OCI-LY3 (cell line): ENCODE measurements around the gene MAPKAPK3.

Experiments
- H2AFZ ChIP-seq: fragments of 200-600, 300-600 bp; shearing (Covaris generic); 2 replicates; pipeline ENCODE4 v1.6.0; 2014; ENCODE audit warnings: antibody characterized with exemption, low read depth, low read length
- H3K27ac ChIP-seq: fragments of 200-600, 300-600 bp; sonication (generic); 2 replicates; pipeline ENCODE4 v1.5.1; 2014; ENCODE audit warnings: mild to moderate bottlenecking, low read length, moderate library complexity, mixed read lengths
- H3K27me3 ChIP-seq: fragments of 200-600, 300-600 bp; sonication (generic); 2 replicates; pipeline ENCODE4 v1.6.1; 2014; ENCODE audit warnings: low read depth, low read length, mixed read lengths
- H3K36me3 ChIP-seq: fragments of 200-600, 300-600 bp; sonication (generic); replicated peaks from 2 replicates; pipeline ENCODE3; 2014; ENCODE audit warnings: low read depth, low read length, mixed read lengths
- H3K4me1 ChIP-seq: fragments of 300-600, 200-600 bp; sonication (generic); 2 replicates; pipeline ENCODE4 v1.6.1; 2014; ENCODE audit warnings: low read length, mixed read lengths
- H3K4me2 ChIP-seq: fragments of 200-600, 300-600 bp; sonication (generic); 2 replicates; pipeline ENCODE4 v1.6.1; 2014; ENCODE audit warnings: low read length, mixed read lengths
- H3K4me3 ChIP-seq: fragments of 300-600, 200-600 bp; sonication (generic); 2 replicates; pipeline ENCODE4 v1.5.1; 2014; ENCODE audit warnings: antibody characterized with exemption, mild to moderate bottlenecking, low read length, moderate library complexity
- H3K79me2 ChIP-seq: fragments of 300-600, 200-600 bp; shearing (Covaris generic); 2 replicates; pipeline ENCODE4 v1.6.1; 2014; ENCODE audit warnings: mild to moderate bottlenecking, low read length, mixed read lengths
- H3K9ac ChIP-seq: fragments of 300-600, 200-600 bp; shearing (Covaris generic); 2 replicates; pipeline ENCODE4 v1.6.0; 2014; ENCODE audit warnings: mild to moderate bottlenecking, low read length, moderate library complexity
- H3K9me3 ChIP-seq: fragments of 200-600, 300-600 bp; shearing (Covaris generic); 2 replicates; pipeline ENCODE4 v1.6.1; 2014; ENCODE audit warnings: low read length, mixed read lengths; ENCODE audit not compliant: insufficient read depth
- H4K20me1 ChIP-seq: fragments of 200-600, 300-600 bp; sonication (generic); 2 replicates; pipeline ENCODE4 v1.6.1; 2016; ENCODE audit warnings: low read length, mixed read lengths; ENCODE audit not compliant: insufficient read depth
- EZH2phosphoT487 ChIP-seq: fragments of 200-600 bp; shearing (Covaris generic); IDR thresholded peaks from 2 replicates; pipeline ENCODE4 v1.6.1; 2018; ENCODE audit warnings: antibody characterized with exemption, mixed run types, low read depth
- TF ChIP-seq, protein P1 (sequence below): fragments of 200-600, 300-600 bp; sonication (generic); IDR thresholded peaks from 2 replicates; pipeline ENCODE4 v1.5.1; 2014; ENCODE audit warnings: antibody characterized with exemption, low read length, low read depth

Gene MAPKAPK3

GRCh38 chr3:50606596-50606995, 10.4 kb upstream of the MAPKAPK3 start:
- TF ChIP-seq, protein P1, sequence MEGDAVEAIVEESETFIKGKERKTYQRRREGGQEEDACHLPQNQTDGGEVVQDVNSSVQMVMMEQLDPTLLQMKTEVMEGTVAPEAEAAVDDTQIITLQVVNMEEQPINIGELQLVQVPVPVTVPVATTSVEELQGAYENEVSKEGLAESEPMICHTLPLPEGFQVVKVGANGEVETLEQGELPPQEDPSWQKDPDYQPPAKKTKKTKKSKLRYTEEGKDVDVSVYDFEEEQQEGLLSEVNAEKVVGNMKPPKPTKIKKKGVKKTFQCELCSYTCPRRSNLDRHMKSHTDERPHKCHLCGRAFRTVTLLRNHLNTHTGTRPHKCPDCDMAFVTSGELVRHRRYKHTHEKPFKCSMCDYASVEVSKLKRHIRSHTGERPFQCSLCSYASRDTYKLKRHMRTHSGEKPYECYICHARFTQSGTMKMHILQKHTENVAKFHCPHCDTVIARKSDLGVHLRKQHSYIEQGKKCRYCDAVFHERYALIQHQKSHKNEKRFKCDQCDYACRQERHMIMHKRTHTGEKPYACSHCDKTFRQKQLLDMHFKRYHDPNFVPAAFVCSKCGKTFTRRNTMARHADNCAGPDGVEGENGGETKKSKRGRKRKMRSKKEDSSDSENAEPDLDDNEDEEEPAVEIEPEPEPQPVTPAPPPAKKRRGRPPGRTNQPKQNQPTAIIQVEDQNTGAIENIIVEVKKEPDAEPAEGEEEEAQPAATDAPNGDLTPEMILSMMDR: no peak
- no peak for TF ChIP-seq EZH2phosphoT487
- Histone ChIP-seq H2AFZ (no peak overlapping the region), H3K4me2 (no peak overlapping the region), H3K36me3 (no peaks in the 10 kb centered on the region), H3K79me2 (no peaks in the 10 kb centered on the region), H4K20me1 (no peaks in the 10 kb centered on the region), H3K27me3 (peaks cover 4% of the 10 kb centered on the region; the same call in 1 of the 2 replicates), H3K9ac (no peak overlapping the region), H3K9me3 (no peaks in the 10 kb centered on the region), H3K4me3 (no peak overlapping the region), H3K4me1 (peaks cover 36% of the 10 kb centered on the region), H3K27ac (no peak overlapping the region)

GRCh38 chr3:50607271-50608091, 9.5 kb upstream of the MAPKAPK3 start:
- no peaks in the 10 kb centered on the region for H3K9me3 ChIP-seq
- H3K79me2 ChIP-seq: no peaks in the 10 kb centered on the region
- H4K20me1 ChIP-seq: no peaks in the 10 kb centered on the region
- no peak overlapping the region for H2AFZ ChIP-seq
- peaks cover 8% of the 10 kb centered on the region for H3K27me3 ChIP-seq
- no peak overlapping the region for H3K9ac ChIP-seq
- H3K27ac ChIP-seq: no peak overlapping the region
- no peak overlapping the region for H3K4me2 ChIP-seq
- TF ChIP-seq, protein P1: no peak
- no peak for TF ChIP-seq EZH2phosphoT487
- H3K4me1 ChIP-seq: peaks cover 33% of the 10 kb centered on the region
- no peaks in the 10 kb centered on the region for H3K36me3 ChIP-seq
- no peak overlapping the region for H3K4me3 ChIP-seq

DNA sequence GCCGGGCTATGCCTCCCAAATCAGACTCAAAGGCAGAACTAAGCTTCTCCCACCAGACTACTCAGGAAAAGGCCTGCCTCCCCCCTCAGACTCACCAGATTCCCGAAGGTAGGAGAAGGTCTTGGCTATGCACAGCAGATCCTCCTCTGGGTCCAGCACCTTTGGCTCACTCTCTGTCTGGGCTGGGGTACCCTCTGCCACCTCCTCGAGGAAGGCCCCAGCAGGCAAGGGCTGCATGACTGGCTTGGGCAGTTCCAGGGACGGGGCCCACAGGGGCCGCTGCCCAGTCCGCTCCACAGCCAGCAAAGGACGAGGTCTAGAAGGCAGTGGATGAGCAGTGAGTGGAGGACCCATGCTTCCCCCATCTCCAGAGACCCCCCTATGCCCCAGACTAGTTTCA, 8.7 kb upstream of the MAPKAPK3 start:
- H3K36me3 ChIP-seq: no peaks in the 10 kb centered on the region

DNA sequence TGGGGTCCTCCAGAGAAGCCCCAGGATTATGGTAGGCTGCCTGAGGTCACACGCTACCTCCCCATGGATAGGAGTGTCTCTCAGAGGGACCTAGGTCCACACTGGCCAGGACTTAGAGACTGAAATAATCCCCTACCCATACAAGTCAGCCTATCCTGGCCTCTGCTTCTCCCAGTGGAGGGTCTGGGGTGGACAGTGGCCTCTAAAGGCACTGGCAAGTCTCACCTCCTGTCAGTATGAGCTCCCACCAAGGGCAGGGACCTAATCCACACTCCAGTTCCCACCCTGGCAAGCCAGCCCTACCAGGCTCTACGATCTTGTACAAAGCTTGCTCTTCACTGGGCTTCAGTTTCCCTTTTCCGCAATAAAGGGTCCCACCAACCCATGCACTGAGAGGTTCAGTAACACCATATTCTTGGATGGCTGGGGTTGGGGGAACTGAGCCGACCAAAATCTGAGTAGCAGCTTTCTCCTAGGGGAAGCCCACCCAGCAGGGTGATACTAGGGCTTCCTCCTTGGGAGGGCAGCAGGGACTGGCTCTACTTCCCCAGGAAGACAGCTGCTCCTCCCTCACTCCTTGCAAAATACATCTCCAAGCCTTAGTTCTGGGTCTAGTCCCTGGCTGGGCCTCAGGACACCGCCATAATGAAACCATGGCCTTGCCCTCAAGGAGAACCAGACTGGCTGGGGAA, 7.7 kb upstream of the MAPKAPK3 start:
- Histone ChIP-seq H3K79me2 (no peaks in the 10 kb centered on the region), H4K20me1 (no peaks in the 10 kb centered on the region)

More for the DNA sequence above, 8.7 kb upstream of the MAPKAPK3 start:
- H4K20me1 ChIP-seq: no peaks in the 10 kb centered on the region
- no peak for TF ChIP-seq EZH2phosphoT487
- TF ChIP-seq, protein P1: no peak
- no peak overlapping the region for H3K4me3 ChIP-seq
- H3K9ac ChIP-seq: no peak overlapping the region
- H3K79me2 ChIP-seq: no peaks in the 10 kb centered on the region
- peaks cover 16% of the 10 kb centered on the region for H3K27me3 ChIP-seq
- no peak overlapping the region for H3K27ac ChIP-seq
- H2AFZ ChIP-seq: no peak overlapping the region
- no peak overlapping the region for H3K4me2 ChIP-seq
- H3K9me3 ChIP-seq: no peaks in the 10 kb centered on the region
- peaks cover 39% of the 10 kb centered on the region for H3K4me1 ChIP-seq

More for the DNA sequence above, 7.7 kb upstream of the MAPKAPK3 start:
- no peak overlapping the region for H3K4me2 ChIP-seq
- peaks cover 37% of the 10 kb centered on the region for H3K4me1 ChIP-seq
- no peak overlapping the region for H3K9ac ChIP-seq
- H3K4me3 ChIP-seq: no peak overlapping the region
- H3K27me3 ChIP-seq: peaks cover 19% of the 10 kb centered on the region
- no peak overlapping the region for H2AFZ ChIP-seq
- H3K27ac ChIP-seq: no peak overlapping the region
- no peaks in the 10 kb centered on the region for H3K9me3 ChIP-seq
- no peak for TF ChIP-seq EZH2phosphoT487
- TF ChIP-seq, protein P1: no peak
- no peaks in the 10 kb centered on the region for H3K36me3 ChIP-seq
